Activated naive CD8-positive, alpha-beta T cell treated with anti-CD3 and anti-CD28 coated beads, Interleukin-2, amount 10 ng/mL, durations not matched to agents 7 days and 5 days (primary cell): Measurements from ENCODE around the gene TMEM151B. TPM values are rescaled to one million over a fixed set of nuclear protein-coding genes. Genes with fewer than 3 reads are reported as not detected.
A peak's percentile ranks its signal among the peaks of the same experiment; 100 is the strongest.

ENCODE experiments used
- ATAC-seq: fragments of 150-1000 bp; cut with Tn5 transposase; one replicate; pipeline ENCODE4 v1.10.0; 2021; ENCODE audit warnings: low read depth, moderate library complexity
- POLR2A ChIA-PET: fragments of 350-600 bp; sonication (Branson Sonifier 250); formaldehyde crosslinking; loops from one replicate; lab custom pipeline; 2021; ENCODE audit warnings: antibody characterized with exemption; lab: Charles Lee
- DNase-seq: peaks from one replicate; pipeline ENCODE4 v3.0.0; 2021
- H3K27ac Mint-ChIP-seq: one replicate; pipeline ENCODE4 v1.8.0; 2022; ENCODE audit warnings: mild to moderate bottlenecking, mixed read lengths
- H3K27me3 Mint-ChIP-seq: one replicate; pipeline ENCODE4 v1.8.0; 2022; ENCODE audit warnings: mild to moderate bottlenecking, moderate library complexity, mixed read lengths
- H3K36me3 Mint-ChIP-seq: one replicate; pipeline ENCODE4 v1.8.0; 2021; ENCODE audit warnings: mild to moderate bottlenecking, mixed read lengths
- H3K4me1 Mint-ChIP-seq: one replicate; pipeline ENCODE4 v1.8.0; 2021; ENCODE audit warnings: mixed read lengths
- H3K4me3 Mint-ChIP-seq: one replicate; pipeline ENCODE4 v1.8.0; 2022; ENCODE audit warnings: mild to moderate bottlenecking, moderate library complexity, mixed read lengths
- H3K9me3 Mint-ChIP-seq: one replicate; pipeline ENCODE4 v1.8.0; 2021; ENCODE audit warnings: mixed read lengths
- total RNA-seq, 2 experiments: library from RNA; stranded (reverse); gene quantifications; one replicate each; pipeline ENCODE4 v1.2.3, GENCODE V29; 2021

The TMEM151B gene
- total RNA-seq, 2 experiments from 2014 or later: not detected

- peak; percentile 85 for DNase-seq
- Mint-ChIP-seq H3K27ac (peak within 1 kb of the TSS; percentile 92), H3K4me1 (peaks cover 46% of the 10 kb centered on the region), H3K4me3 (peak within 1 kb of the TSS; percentile 91), H3K9me3 (no peaks in the 10 kb centered on the region), H3K36me3 (peaks cover 25% of the 10 kb centered on the region), H3K27me3 (no peaks in the 10 kb centered on the region)
- POLR2A ChIA-PET: interaction anchor here (0.5 to 4.3 kb wide), 6 partner anchors 8 to 90 kb away, joined by 3 to 111 read pairs (median 3); partner anchors contain the start of genes HSP90AB1 and NFKBIE
- ATAC-seq: peak; percentile 76
Measured at GRCh38 chr6:44257025-44257752, 13.1 kb upstream of the TMEM151B start, which contains the start of gene SLC35B2. Gene SLC35B2 (minus strand): TSS chr6:44257528. CDS start chr6:44257410, 118 bp downstream.

- Mint-ChIP-seq H3K27ac (peak overlapping the region; percentile 92), H3K4me3 (peak overlapping the region; percentile 85), H3K27me3 (no peaks in the 10 kb centered on the region), H3K9me3 (no peaks in the 10 kb centered on the region), H3K36me3 (peaks cover 25% of the 10 kb centered on the region), H3K4me1 (peaks cover 51% of the 10 kb centered on the region)
- ATAC-seq (no peak), DNase-seq (no peak)
- POLR2A ChIA-PET: interaction anchor here (4.3 kb wide), 1 partner anchor 11 kb away, joined by 111 read pairs; the partner anchor contains the start of gene HSP90AB1
Measured at GRCh38 chr6:44257753-44258324, 12.4 kb upstream of the TMEM151B start.

DNA sequence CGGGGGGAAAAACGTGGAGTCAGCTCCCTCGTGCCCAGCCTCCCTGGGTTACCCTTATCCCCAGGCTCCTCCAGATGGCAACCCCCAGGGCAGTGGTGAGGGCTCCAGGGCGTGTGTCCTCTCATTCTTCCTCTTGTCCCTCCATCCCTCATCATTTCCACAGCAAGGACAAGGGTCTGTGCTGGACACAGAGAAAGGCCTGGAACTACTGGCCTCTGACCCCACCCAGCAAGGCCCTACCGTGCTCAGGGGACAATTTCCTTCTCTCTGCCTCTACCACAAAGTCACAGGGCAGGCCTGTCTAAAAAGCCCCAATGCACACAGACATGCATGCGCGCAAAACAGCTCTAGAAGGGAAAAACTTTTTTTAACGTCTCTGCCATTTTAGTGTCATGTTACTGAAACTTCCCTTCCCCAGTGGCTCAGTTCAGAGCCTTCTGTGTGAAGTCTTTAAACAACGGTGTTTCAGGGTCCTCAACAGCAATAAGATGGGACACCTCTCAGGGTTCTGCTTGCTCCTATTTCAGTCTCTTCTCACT is 11.9 kb upstream of the TMEM151B start:
- peak overlapping the region; percentile 85 for H3K4me3 Mint-ChIP-seq
- no peaks in the 10 kb centered on the region for H3K27me3 Mint-ChIP-seq
- peaks cover 22% of the 10 kb centered on the region for H3K36me3 Mint-ChIP-seq
- DNase-seq (no peak), ATAC-seq (no peak)
- no peaks in the 10 kb centered on the region for H3K9me3 Mint-ChIP-seq
- POLR2A ChIA-PET: interaction anchor here (4.3 kb wide), 1 partner anchor 11 kb away, joined by 111 read pairs; the partner anchor contains the start of gene HSP90AB1
- peak overlapping the region; percentile 92 for H3K27ac Mint-ChIP-seq
- H3K4me1 Mint-ChIP-seq: peaks cover 54% of the 10 kb centered on the region

DNA sequence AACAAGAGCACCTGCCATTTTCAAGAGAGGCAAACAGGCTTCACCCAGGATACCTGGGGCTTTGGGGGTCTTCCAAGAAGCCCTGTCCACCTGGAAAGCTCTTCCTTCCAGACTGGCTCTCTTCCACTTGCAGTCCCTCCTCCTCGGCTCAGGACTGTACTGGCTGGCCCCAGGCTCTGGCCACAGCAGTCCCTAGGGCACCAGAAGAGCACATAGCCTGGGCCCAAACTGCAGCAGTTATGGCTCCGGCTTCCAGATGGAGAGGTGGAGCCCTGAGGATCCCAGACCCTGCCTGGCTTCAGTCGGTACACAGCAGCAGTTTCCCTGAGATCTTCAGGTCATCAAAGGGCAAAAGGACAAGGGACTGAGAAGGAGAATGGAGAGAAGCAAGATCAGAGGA is 11.3 kb upstream of the TMEM151B start:
- no peaks in the 10 kb centered on the region for H3K9me3 Mint-ChIP-seq
- peaks cover 58% of the 10 kb centered on the region for H3K4me1 Mint-ChIP-seq
- H3K36me3 Mint-ChIP-seq: peaks cover 24% of the 10 kb centered on the region
- peak overlapping the region; percentile 92 for H3K27ac Mint-ChIP-seq
- ATAC-seq (no peak), DNase-seq (no peak)
- H3K27me3 Mint-ChIP-seq: no peaks in the 10 kb centered on the region
- no peak overlapping the region for H3K4me3 Mint-ChIP-seq
- POLR2A ChIA-PET: no interaction called here

DNA sequence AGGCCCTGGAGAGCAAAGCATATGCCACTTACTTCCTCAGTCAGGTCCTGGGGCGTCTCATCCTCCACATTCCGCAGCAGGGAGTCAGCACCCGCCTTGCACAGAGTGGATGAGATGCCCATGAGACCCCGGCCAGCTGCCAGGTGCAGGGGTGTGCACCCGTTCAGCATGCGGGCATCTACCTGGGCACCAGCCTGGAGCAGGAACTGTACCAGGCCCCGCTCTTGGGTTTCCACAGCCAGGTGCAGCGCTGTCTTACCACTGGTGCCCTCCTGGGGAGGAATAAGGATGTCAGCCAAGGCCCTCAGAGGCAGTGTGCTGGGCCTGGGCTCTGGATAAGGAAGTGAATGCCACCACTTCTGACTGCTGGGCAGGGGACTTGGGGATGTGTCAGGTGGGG is 10.2 kb upstream of the TMEM151B start:
- Mint-ChIP-seq H3K4me1 (peaks cover 58% of the 10 kb centered on the region), H3K27me3 (no peaks in the 10 kb centered on the region), H3K36me3 (peaks cover 26% of the 10 kb centered on the region), H3K9me3 (no peaks in the 10 kb centered on the region), H3K27ac (no peak overlapping the region), H3K4me3 (no peak overlapping the region)
- ATAC-seq: no peak
- POLR2A ChIA-PET: interaction anchor here (1.3 kb wide), 1 partner anchor 14 kb away, joined by 4 read pairs; the partner anchor contains the start of gene HSP90AB1
- no peak for DNase-seq

DNA sequence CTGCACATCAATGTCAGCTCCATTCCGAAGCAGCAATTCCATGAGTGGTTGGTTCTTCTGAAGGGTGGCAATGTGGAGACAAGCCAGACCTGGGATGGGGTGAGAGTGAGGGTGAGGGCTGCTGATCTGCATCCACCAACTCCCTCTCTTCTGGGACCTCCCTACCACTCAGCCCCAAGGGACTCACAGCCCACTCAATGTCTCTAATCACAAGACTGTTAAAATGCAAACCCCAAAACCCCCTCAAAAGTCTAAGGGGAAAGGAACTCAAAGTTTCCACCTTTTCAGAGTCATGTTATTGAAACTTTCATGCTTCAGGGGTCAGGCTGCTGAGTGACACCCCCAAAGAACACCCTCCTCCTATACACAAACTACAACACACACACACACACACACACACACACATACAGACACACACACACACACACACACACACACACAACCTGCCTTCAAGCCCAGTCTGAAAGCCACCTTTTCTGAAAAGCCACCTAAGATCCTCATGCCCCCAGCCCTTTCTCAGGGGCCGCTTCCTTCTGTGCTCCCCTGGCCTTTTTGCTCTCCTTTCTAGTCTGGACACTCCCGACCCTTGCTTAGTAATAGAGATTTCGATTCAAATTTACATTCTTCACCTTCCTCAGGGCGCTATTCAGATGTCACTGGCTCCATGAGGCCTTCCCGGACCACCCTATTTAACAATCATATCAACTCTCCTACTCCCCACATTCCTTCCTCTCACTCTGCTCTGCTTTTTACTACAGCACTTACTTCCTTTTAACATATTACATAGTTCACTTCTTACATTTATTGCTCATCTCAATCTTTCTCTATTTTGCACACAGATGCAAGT is 9.6 kb upstream of the TMEM151B start:
- H3K27me3 Mint-ChIP-seq: no peaks in the 10 kb centered on the region
- no peaks in the 10 kb centered on the region for H3K9me3 Mint-ChIP-seq
- H3K27ac Mint-ChIP-seq: peak overlapping the region; percentile 58
- POLR2A ChIA-PET: interaction anchor here (1.3 to 2.3 kb wide), 2 partner anchors 13 to 14 kb away, joined by 4 to 28 read pairs; partner anchors contain the start of gene HSP90AB1
- no peak for ATAC-seq
- DNase-seq: no peak
- H3K4me1 Mint-ChIP-seq: peaks cover 55% of the 10 kb centered on the region
- no peak overlapping the region for H3K4me3 Mint-ChIP-seq
- H3K36me3 Mint-ChIP-seq: peaks cover 26% of the 10 kb centered on the region

- ATAC-seq (no peak), DNase-seq (no peak)
- peaks cover 23% of the 10 kb centered on the region for H3K36me3 Mint-ChIP-seq
- H3K4me1 Mint-ChIP-seq: peaks cover 52% of the 10 kb centered on the region
- POLR2A ChIA-PET: interaction anchor here (1.4 to 2.3 kb wide), 2 partner anchors 14 to 16 kb away, joined by 6 to 28 read pairs; partner anchors contain the start of gene HSP90AB1
- peak overlapping the region; percentile 98 for H3K27ac Mint-ChIP-seq
- H3K4me3 Mint-ChIP-seq: no peak overlapping the region
- no peaks in the 10 kb centered on the region for H3K9me3 Mint-ChIP-seq
- no peaks in the 10 kb centered on the region for H3K27me3 Mint-ChIP-seq
Measured at GRCh38 chr6:44261581-44261980, 8.7 kb upstream of the TMEM151B start.

GRCh38 chr6:44262467-44263353 is 7.5 kb upstream of the TMEM151B start:
- H3K4me3 Mint-ChIP-seq: peak overlapping the region; percentile 99
- H3K36me3 Mint-ChIP-seq: peaks cover 21% of the 10 kb centered on the region
- ATAC-seq: no peak
- no peaks in the 10 kb centered on the region for H3K9me3 Mint-ChIP-seq
- H3K4me1 Mint-ChIP-seq: peaks cover 56% of the 10 kb centered on the region
- POLR2A ChIA-PET: interaction anchor here (1.4 to 4.7 kb wide), 3 partner anchors 7 to 17 kb away, joined by 6 to 28 read pairs (median 23); partner anchors contain the start of gene HSP90AB1
- H3K27ac Mint-ChIP-seq: peak overlapping the region; percentile 98
- H3K27me3 Mint-ChIP-seq: no peaks in the 10 kb centered on the region
- no peak for DNase-seq

GRCh38 chr6:44263354-44264100 is 6.7 kb upstream of the TMEM151B start:
- Mint-ChIP-seq H3K36me3 (peaks cover 16% of the 10 kb centered on the region), H3K4me1 (peaks cover 51% of the 10 kb centered on the region), H3K27ac (peak overlapping the region; percentile 98), H3K4me3 (peak overlapping the region; percentile 99), H3K9me3 (no peaks in the 10 kb centered on the region), H3K27me3 (peaks cover 5% of the 10 kb centered on the region)
- peak; percentile 7 for ATAC-seq
- no peak for DNase-seq
- POLR2A ChIA-PET: interaction anchor here (1.1 to 4.7 kb wide), 5 partner anchors 8 to 49 kb away, joined by 3 to 30 read pairs (median 23); partner anchors contain the start of gene HSP90AB1

GRCh38 chr6:44264154-44265006 is 5.9 kb upstream of the TMEM151B start:
- Mint-ChIP-seq H3K27ac (peak overlapping the region; percentile 98), H3K27me3 (peaks cover 14% of the 10 kb centered on the region), H3K4me1 (peaks cover 48% of the 10 kb centered on the region), H3K9me3 (no peaks in the 10 kb centered on the region), H3K36me3 (peaks cover 11% of the 10 kb centered on the region), H3K4me3 (peak overlapping the region; percentile 99)
- ATAC-seq (peak; percentile 33), DNase-seq (peak; percentile 57)
- POLR2A ChIA-PET: interaction anchor here (0.6 to 4.7 kb wide), 5 partner anchors 9 to 48 kb away, joined by 3 to 30 read pairs (median 4); partner anchors contain the start of gene HSP90AB1
